ENCODE results near the gene MCCC2.

- TF ChIP-seq RAD21 (IDR thresholded peaks at IDR 0.05; ENCODE audit: low read length) = no peak
- no peak for TF ChIP-seq ELK1 (IDR thresholded peaks at IDR 0.05; ENCODE audit: borderline replicate concordance, low read depth, low read length)
- no peak for TF ChIP-seq CTCF (conservative IDR thresholded peaks at IDR 0.05; ENCODE audit: low read depth, low read length)
- TF ChIP-seq NFE2L2 (IDR thresholded peaks at IDR 0.05; ENCODE audit: low read depth, low read length) = no peak
- no peak for TF ChIP-seq MAZ (IDR thresholded peaks at IDR 0.05; ENCODE audit: borderline replicate concordance, low read depth, low read length)
- TF ChIP-seq POLR2A (IDR thresholded peaks at IDR 0.05; ENCODE audit: low read depth, low read length) = no peak
- no peak for TF ChIP-seq SMC3 (IDR thresholded peaks at IDR 0.05; ENCODE audit: low read depth, low read length)
- TF ChIP-seq RFX5 (IDR thresholded peaks at IDR 0.05; ENCODE audit: low read depth, low read length) = no peak
- TF ChIP-seq CEBPB (IDR thresholded peaks at IDR 0.05; ENCODE audit: low read depth, low read length) = no peak
These were observed 9.9 kb downstream of the MCCC2 start for GRCh38 chr5:71597001-71597400.

All from IMR-90 (cell line).